HCT116 (cell line): Measurements from ENCODE around the gene MLH3. TPM values are rescaled to one million over a fixed set of nuclear protein-coding genes. Genes with fewer than 3 reads are reported as not detected.

ENCODE experiments used
- ATAC-seq: fragments of 200-7000 bp; cut with Tn5 transposase; 2 replicates; pipeline ENCODE4 v1.9.1; 2020; ENCODE audit warnings: mild to moderate bottlenecking, moderate library complexity
- BruUV-seq: library from RNA; stranded (reverse); fragments of 400-500 nt; replicated peaks from 2 replicates; lab custom pipeline; 2021; lab: Mats Ljungman, UMichigan
- CTCF ChIA-PET: fragments of 300-600 bp; sonication (Branson Sonifier 250); formaldehyde crosslinking; loops from one replicate; lab custom pipeline; 2021; ENCODE audit warnings: antibody characterized with exemption; lab: Charles Lee
- POLR2A ChIA-PET: fragments of 300-600, 350-600 bp; sonication (Branson Sonifier 250); formaldehyde crosslinking; loops from one replicate; lab custom pipeline; 2021; ENCODE audit warnings: antibody characterized with exemption; lab: Charles Lee
- RAD21 ChIA-PET, 2 experiments: fragments of 300-600 bp; sonication (Branson Sonifier 250); formaldehyde crosslinking; loops; one replicate each; lab custom pipeline; 2023; ENCODE audit warnings: low total read pairs in 2 of 2; ENCODE audit not compliant: uncharacterized antibody in 2 of 2, unreplicated experiment in 2 of 2, low non-redundant PET in 1 of 2; lab: Charles Lee
- DNase-seq: peaks from one replicate; pipeline ENCODE4 v3.0.0-alpha.2; 2010; ENCODE audit warnings: low read depth, low spot score
- H2AFZ ChIP-seq: fragments of 200-600 bp; shearing (Covaris generic), sonication (generic); 2 replicates; pipeline ENCODE4 v1.6.1; 2017; ENCODE audit warnings: low read depth, mixed run types, mixed read lengths, antibody characterized with exemption, low read length; ENCODE audit not compliant: poor library complexity, severe bottlenecking
- H3K27ac ChIP-seq: 2 replicates; pipeline ENCODE4 v1.5.1; 2012; ENCODE audit warnings: low read depth, low read length
- H3K27me3 ChIP-seq: fragments of 200-600 bp; sonication (generic); 2 replicates; pipeline ENCODE4 v1.6.1; 2016; ENCODE audit warnings: mixed run types, low read length, mixed read lengths; ENCODE audit not compliant: insufficient read depth
- H3K36me3 ChIP-seq, 2 experiments: fragments of 200-500 bp in 1 of 2; fragments of 200-600 bp in 1 of 2; sonication (Bioruptor generic) in 1 of 2; sonication (generic) in 1 of 2; 2 replicates each; pipeline versions ENCODE4 v1.5.1 to v1.6.1; 2014 to 2016; ENCODE audit warnings: low read length in 2 of 2, inconsistent platforms in 1 of 2, mixed read lengths in 1 of 2, mixed run types in 1 of 2; ENCODE audit not compliant: insufficient read depth in 2 of 2, control insufficient read depth in 1 of 2
- H3K4me1 ChIP-seq, 2 experiments: fragments of 200-600 bp in 1 of 2; sonication (generic) in 1 of 2; 2 replicates each; pipeline versions ENCODE4 v1.5.1 to v1.6.1; 2012 to 2017; ENCODE audit warnings: low read length in 2 of 2, inconsistent platforms in 1 of 2, mild to moderate bottlenecking in 1 of 2, mixed read lengths in 1 of 2, mixed run types in 1 of 2, moderate library complexity in 1 of 2; ENCODE audit not compliant: insufficient read depth in 2 of 2, control insufficient read depth in 1 of 2
- H3K4me2 ChIP-seq: fragments of 200-600 bp; sonication (generic); 2 replicates; pipeline ENCODE4 v1.6.1; 2017; ENCODE audit warnings: mixed run types, low read length, mixed read lengths
- H3K4me3 ChIP-seq, 2 experiments: fragments of 200-600 bp in 1 of 2; sonication (generic) in 1 of 2; replicated peaks in 1 of 2; 2 replicates each; pipeline ENCODE4 v1.5.1; 2011 to 2016; ENCODE audit warnings: low read length in 2 of 2, control low read depth in 1 of 2, low read depth in 1 of 2, mild to moderate bottlenecking in 1 of 2, mixed read lengths in 1 of 2, mixed run types in 1 of 2
- H3K79me2 ChIP-seq: fragments of 200-600 bp; sonication (generic); 2 replicates; pipeline ENCODE4 v1.6.1; 2017; ENCODE audit warnings: mild to moderate bottlenecking, mixed run types, low read length, moderate library complexity, mixed read lengths; ENCODE audit not compliant: insufficient read depth
- H3K9ac ChIP-seq: fragments of 200-600 bp; sonication (generic); 2 replicates; pipeline ENCODE4 v1.6.1; 2016; ENCODE audit warnings: low read length, mixed read lengths
- H3K9me2 ChIP-seq: fragments of 200-600 bp; sonication (generic), shearing (Covaris generic); 2 replicates; pipeline ENCODE4 v1.6.1; 2017; ENCODE audit warnings: mixed run types, mild to moderate bottlenecking, moderate library complexity; ENCODE audit not compliant: insufficient read depth
- H3K9me3 ChIP-seq, 2 experiments: fragments of 200-500 bp in 1 of 2; fragments of 200-600 bp in 1 of 2; sonication (Bioruptor generic) in 1 of 2; sonication (generic) in 1 of 2; 2 replicates each; pipeline ENCODE4 v1.6.1; 2014 to 2017; ENCODE audit warnings: low read length in 2 of 2, mixed read lengths in 2 of 2, inconsistent platforms in 1 of 2, low read depth in 1 of 2, mild to moderate bottlenecking in 1 of 2, mixed run types in 1 of 2, moderate library complexity in 1 of 2; ENCODE audit not compliant: control insufficient read depth in 1 of 2, insufficient read depth in 1 of 2
- H4K20me1 ChIP-seq: fragments of 200-600 bp; sonication (generic), shearing (Covaris generic); 2 replicates; pipeline ENCODE4 v1.6.1; 2017; ENCODE audit warnings: mixed run types, mild to moderate bottlenecking, moderate library complexity; ENCODE audit not compliant: insufficient read depth
- CBX3 ChIP-seq: IDR thresholded peaks from 2 replicates; pipeline ENCODE4 v1.6.1; 2012; ENCODE audit warnings: low read depth
- ELF1 ChIP-seq: IDR thresholded peaks from 2 replicates; pipeline ENCODE4 v1.6.1; 2012; ENCODE audit warnings: low read depth, borderline replicate concordance
- EZH2 ChIP-seq: fragments of 200-600 bp; sonication (generic); IDR thresholded peaks from 2 replicates; pipeline ENCODE4 v1.6.1; 2017; ENCODE audit warnings: antibody characterized with exemption, mixed run types
- EZH2phosphoT487 ChIP-seq: fragments of 200-600 bp; IDR thresholded peaks from 2 replicates; pipeline ENCODE4 v1.6.1; 2018; ENCODE audit warnings: antibody characterized with exemption, borderline replicate concordance
- JUND ChIP-seq: IDR thresholded peaks from 2 replicates; pipeline ENCODE4 v1.6.1; 2012
- POLR2A ChIP-seq: IDR thresholded peaks from 2 replicates; pipeline ENCODE4 v1.7.0; 2011; ENCODE audit warnings: borderline replicate concordance; ENCODE audit not compliant: insufficient read depth, insufficient read length; ENCODE audit errors: extremely low read depth
- POLR2AphosphoS5 ChIP-seq: IDR thresholded peaks from 2 replicates; pipeline ENCODE4 v1.6.1; 2011; ENCODE audit warnings: mild to moderate bottlenecking, low read depth, low read length, moderate library complexity
- RAD21 ChIP-seq: IDR thresholded peaks from 2 replicates; pipeline ENCODE4 v1.6.1; 2012; ENCODE audit warnings: low read depth, mild to moderate bottlenecking
- REST ChIP-seq: IDR thresholded peaks from 2 replicates; pipeline ENCODE4 v1.6.1; 2012; ENCODE audit warnings: low read depth
- SIN3A ChIP-seq: IDR thresholded peaks from 2 replicates; pipeline ENCODE4 v1.6.1; 2012; ENCODE audit warnings: low read depth
- SP1 ChIP-seq: IDR thresholded peaks from 2 replicates; pipeline ENCODE4 v1.6.1; 2012; ENCODE audit warnings: low read depth
- SRF ChIP-seq: IDR thresholded peaks from 2 replicates; pipeline ENCODE4 v1.6.1; 2012; ENCODE audit warnings: low read depth
- TCF7L2 ChIP-seq: IDR thresholded peaks from 2 replicates; pipeline ENCODE4 v1.7.0; 2011; ENCODE audit warnings: borderline replicate concordance, inconsistent platforms; ENCODE audit not compliant: insufficient read depth, insufficient read length; ENCODE audit errors: extremely low read depth
- ZFX ChIP-seq: fragments of 450-650 bp; IDR thresholded peaks from 2 replicates; pipeline ENCODE4 v1.6.1; 2017
- ZNF274 ChIP-seq: fragments of 200-500 bp; sonication (Bioruptor generic); IDR thresholded peaks from 2 replicates; pipeline ENCODE4 v1.6.1; 2014; ENCODE audit warnings: mild to moderate bottlenecking, low read depth, low read length, inconsistent platforms
- intact Hi-C: fragments of 100-400 bp; cut with micrococcal nuclease; formaldehyde crosslinking; loops from 2 replicates; pipeline ENCODE4 v1.10.0; 2022
- total RNA-seq: library from RNA; stranded (reverse); gene quantifications from one replicate; pipeline ENCODE4 v1.2.1, GENCODE V29; 2021; ENCODE audit not compliant: unreplicated experiment
- TF ChIP-seq, protein P1 (sequence below), 3 experiments: fragments of 200-600 bp in 1 of 3; sonication (generic) in 1 of 3; IDR thresholded peaks in 2 of 3; conservative IDR thresholded peaks in 1 of 3; 2 replicates each; pipeline ENCODE4 v1.5.1; 2012 to 2017; ENCODE audit warnings: low read depth in 2 of 3, low read length in 2 of 3, antibody characterized with exemption in 1 of 3, borderline replicate concordance in 1 of 3, control low read depth in 1 of 3, mild to moderate bottlenecking in 1 of 3, mixed read lengths in 1 of 3, mixed run types in 1 of 3, moderate library complexity in 1 of 3; ENCODE audit not compliant: insufficient read depth in 1 of 3
- TF ChIP-seq, protein P2 (sequence below): IDR thresholded peaks from 2 replicates; pipeline ENCODE4 v1.6.1; 2012

Gene MLH3
- total RNA-seq, 1 experiment from 2014 or later = 14.7 TPM

DNA sequence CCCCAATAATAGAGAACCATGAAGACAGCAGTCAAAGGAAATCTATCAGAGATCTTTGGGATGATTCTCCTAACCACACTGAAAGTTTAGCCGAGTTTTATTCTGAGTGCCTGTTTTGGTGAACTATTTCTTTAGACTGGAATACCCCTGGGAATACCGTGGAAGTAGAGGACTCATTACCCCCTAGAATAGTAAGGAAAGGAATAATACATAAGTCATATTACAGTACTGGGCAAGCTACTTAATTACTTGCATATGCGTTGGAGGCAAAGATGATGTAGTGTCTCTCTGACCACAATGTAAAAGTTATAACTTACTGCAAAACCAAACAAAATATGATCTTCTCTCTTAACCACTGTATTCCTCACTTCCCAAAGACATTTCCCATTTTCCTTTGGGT lies 43.6 kb upstream of the MLH3 start:
- CTCF ChIA-PET = no interaction called here
- Histone ChIP-seq H3K27ac (no peak overlapping the region), H3K4me1 (no peaks in the 10 kb centered on the region), H3K9ac (no peak overlapping the region), H3K9me3 (no peaks in the 10 kb centered on the region), H3K27me3 (no peaks in the 10 kb centered on the region), H3K36me3 (peaks cover 25 to 50% of the 10 kb centered on the region in 2 experiments), H2AFZ (no peak overlapping the region), H3K9me2 (no peaks in the 10 kb centered on the region), H3K4me3 (no peak overlapping the region), H3K4me2 (no peak overlapping the region), H3K79me2 (no peaks in the 10 kb centered on the region), H4K20me1 (no peaks in the 10 kb centered on the region)
- intact Hi-C loops = no loop called here
- RAD21 ChIA-PET = no interaction called here
- DNase-seq (no peak), ATAC-seq (no peak)
- TF ChIP-seq CBX3 = no peak
- no peak for TF ChIP-seq SP1
- TF ChIP-seq EZH2 = no peak
- TF ChIP-seq POLR2A = no peak
- TF ChIP-seq SRF = no peak
- no peak for TF ChIP-seq TCF7L2
- TF ChIP-seq ZNF274 = no peak
- TF ChIP-seq EZH2phosphoT487 = no peak
- no peak for TF ChIP-seq ZFX
- no peak for TF ChIP-seq JUND
- no peak for TF ChIP-seq SIN3A
- TF ChIP-seq POLR2AphosphoS5 = no peak
- TF ChIP-seq REST = no peak
- TF ChIP-seq RAD21 = no peak
- no peak for TF ChIP-seq ELF1
- TF ChIP-seq, protein P1, sequence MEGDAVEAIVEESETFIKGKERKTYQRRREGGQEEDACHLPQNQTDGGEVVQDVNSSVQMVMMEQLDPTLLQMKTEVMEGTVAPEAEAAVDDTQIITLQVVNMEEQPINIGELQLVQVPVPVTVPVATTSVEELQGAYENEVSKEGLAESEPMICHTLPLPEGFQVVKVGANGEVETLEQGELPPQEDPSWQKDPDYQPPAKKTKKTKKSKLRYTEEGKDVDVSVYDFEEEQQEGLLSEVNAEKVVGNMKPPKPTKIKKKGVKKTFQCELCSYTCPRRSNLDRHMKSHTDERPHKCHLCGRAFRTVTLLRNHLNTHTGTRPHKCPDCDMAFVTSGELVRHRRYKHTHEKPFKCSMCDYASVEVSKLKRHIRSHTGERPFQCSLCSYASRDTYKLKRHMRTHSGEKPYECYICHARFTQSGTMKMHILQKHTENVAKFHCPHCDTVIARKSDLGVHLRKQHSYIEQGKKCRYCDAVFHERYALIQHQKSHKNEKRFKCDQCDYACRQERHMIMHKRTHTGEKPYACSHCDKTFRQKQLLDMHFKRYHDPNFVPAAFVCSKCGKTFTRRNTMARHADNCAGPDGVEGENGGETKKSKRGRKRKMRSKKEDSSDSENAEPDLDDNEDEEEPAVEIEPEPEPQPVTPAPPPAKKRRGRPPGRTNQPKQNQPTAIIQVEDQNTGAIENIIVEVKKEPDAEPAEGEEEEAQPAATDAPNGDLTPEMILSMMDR (IDR thresholded peaks at IDR 0.05 in 2 of 3, conservative IDR thresholded peaks at IDR 0.05 in 1 of 3; ENCODE audit: borderline replicate concordance in 1 of 3, insufficient read depth in 1 of 3, low read depth in 2 of 3, low read length in 2 of 3) = no peak
- TF ChIP-seq, protein P2, sequence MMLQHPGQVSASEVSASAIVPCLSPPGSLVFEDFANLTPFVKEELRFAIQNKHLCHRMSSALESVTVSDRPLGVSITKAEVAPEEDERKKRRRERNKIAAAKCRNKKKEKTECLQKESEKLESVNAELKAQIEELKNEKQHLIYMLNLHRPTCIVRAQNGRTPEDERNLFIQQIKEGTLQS = no peak
- no TSS peak for BruUV-seq
- POLR2A ChIA-PET = no interaction called here
